NCI-H2081 treated with DMSO at 0.1 percent for 48 hours (cell line): Measurements from ENCODE around the gene SCYGR4.
"Not testable (repeated sequence)": the region's sequence is repeated elsewhere in the genome, so short reads cannot be mapped to it uniquely, and the experiment has no call there.

Experiments used
- DNase-seq: peaks from one replicate; lab custom pipeline; 2025; lab: John Stamatoyannopoulos, UW

The SCYGR4 gene, protein sequence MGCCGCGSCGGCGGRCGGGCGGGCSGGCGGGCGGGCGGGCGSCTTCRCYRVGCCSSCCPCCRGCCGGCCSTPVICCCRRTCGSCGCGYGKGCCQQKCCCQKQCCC

DNA sequence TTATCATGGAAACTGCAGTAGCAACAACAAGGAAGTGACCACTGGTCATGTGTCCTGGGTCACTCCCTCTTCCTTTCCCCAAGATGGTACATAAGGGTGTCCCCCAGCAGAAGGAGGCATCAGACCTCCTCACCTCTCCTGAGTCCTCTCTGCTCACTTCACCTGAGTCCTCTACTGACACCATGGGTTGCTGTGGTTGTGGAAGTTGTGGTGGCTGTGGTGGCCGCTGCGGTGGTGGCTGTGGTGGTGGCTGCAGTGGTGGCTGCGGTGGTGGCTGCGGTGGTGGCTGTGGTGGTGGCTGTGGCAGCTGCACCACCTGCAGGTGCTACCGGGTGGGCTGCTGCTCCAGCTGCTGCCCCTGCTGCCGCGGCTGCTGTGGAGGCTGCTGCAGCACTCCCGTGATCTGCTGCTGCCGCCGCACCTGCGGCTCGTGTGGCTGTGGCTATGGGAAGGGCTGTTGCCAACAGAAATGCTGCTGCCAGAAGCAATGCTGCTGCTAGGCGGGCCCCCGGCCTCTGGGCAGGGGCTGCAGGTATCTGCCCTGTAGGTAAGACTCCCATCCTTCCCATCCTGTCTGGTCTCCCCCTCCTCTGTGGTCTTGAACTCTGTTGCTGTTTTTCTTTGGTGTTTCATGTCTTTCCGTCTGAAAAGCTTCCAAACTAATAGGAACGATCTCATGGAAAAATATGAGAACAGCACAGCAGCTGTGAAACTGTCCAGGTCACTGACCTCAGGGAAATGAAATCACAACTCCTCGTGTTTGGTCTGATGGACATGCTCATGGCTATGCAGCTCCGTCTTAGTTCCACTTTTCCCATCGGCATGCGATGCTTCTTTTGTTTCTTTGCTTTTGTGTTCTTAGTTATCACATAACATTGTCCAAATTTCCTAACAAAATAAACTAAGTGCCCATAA is at the start of gene SCYGR4:
SCYGR4 (plus strand) TSS at position 183 of the 915 bp plus-strand sequence; CDS start at position 183, 0 bp downstream.
- DNase-seq, result no peak

DNA sequence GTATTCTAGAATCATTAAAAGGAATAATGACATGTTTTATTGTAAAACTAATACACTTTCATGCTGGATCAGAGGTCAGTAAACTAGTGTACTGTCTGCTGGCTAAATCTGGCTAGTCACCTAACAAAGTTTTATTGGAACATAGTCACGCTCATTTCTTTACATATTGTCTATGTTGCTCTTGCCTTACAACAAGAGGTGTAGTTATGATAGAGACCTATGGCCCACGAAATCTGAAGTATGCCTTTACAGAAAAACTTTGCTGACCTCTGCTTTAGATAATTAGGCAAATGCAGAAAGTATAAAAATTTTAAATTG is 48.5 kb upstream of the SCYGR4 start:
- no peak for DNase-seq

DNA sequence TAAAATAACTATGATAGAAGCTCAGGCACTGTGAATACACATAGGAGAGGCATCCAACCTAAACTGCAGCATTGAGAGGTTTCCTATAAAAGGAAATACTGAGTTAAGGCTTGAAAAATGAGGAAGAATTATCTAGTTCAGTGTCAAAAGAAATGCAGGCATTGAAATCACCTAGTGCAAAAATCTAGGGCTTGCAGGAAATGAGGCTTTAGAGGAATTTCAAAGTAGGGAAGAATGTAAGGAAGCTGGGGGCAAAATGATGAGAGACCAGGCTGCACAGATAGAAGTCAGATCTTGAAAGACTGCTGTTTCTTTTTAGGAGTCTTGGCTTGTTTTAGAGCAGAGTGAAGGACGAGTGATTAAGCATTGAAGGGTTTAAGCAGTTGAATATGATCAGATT is 46.7 kb upstream of the SCYGR4 start:
- no peak for DNase-seq

DNA sequence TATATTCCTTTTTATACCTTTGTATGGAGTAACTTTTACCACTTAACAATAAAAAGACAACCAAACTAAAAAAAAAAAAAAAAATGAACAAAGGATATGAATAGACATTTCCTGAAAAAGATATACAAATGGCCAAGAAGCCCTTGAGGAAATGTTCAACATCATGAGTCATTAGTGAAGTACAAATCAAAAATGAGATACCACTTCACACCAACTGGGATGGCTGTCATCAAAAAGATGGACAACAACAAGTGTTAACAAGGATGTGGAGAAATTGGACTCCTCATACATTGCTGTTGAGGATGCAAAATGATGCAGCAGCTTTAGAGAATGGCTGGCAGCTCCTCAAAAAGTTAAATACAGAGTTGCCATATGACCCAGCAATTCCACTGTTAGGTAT is 41.2 kb upstream of the SCYGR4 start:
- DNase-seq, result no peak

DNA sequence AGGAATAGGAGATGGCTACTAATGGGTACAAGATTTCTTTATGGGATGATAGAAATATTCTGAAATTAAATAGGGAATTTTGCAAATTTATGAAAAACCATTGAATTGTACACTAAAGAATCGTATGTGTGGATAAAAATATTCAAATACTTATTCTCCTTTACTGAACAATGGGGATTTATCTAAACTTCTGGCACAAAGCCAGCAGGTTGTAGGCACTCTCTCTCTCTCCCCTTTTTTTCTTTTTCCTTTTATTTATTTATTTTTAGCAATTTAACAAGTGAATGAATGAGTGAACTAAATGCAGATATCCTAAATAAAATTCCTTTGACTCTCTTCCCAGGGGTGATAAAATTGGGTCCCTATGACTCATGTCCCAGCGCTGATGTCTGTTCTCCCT is 40.5 kb upstream of the SCYGR4 start:
- DNase-seq, result no peak

DNA sequence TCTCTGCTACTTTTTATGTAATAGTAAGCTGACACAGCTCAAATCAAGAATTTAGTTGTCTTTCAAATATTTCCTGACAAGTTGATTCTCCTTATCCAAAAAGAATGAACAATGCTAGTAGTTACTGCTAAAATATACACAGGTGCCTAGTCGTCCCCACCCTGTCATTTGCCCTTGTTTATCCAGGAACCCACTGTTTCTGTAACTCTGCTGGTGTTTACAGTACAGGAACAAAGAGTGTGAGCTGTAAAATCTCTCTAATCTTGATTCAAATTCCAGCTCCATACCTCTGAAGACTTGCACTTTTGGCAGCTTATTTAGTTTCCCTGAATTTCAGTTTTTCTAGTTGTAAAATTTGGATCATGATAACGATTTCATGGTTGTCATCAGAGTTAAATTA is 39.7 kb upstream of the SCYGR4 start:
- no peak for DNase-seq

DNA sequence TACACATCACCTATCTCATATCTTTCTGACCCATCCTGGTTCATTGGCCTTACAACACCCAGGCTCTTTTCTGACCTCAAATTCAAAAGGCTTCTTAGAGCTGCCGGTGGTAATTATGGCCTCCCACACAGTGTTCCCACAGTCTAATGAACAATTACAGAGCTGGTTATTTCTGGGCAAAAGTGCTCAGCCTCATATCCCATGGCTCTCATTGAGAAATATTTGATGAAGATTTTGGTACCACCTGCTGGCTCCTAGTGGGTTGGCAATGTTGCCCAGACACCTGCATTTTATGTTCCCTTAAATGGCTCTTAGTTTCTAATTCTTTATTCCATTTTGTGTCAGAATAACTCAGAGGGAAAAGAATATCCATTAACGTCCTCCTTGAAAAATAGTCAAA is 38.7 kb upstream of the SCYGR4 start:
- DNase-seq, result no peak

DNA sequence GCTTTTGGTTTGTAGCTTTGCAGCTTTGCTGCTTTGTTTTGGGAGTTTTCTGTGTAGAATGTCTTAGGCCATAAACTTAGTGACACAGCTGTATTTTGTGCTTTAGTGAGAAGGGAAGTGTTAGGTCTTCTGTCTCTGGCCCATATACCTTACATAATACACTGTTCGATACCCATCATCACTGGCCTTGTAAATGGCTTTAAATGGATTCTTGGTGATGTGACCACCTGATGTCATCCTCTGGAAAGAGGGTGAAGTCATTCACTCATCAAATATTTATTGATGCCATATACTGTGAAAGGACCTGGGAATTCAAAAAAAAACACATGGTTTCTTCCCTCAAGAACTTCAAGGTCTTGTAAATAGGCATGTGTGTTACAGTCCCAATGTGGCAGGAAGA is 37.5 kb upstream of the SCYGR4 start:
- no peak for DNase-seq

DNA sequence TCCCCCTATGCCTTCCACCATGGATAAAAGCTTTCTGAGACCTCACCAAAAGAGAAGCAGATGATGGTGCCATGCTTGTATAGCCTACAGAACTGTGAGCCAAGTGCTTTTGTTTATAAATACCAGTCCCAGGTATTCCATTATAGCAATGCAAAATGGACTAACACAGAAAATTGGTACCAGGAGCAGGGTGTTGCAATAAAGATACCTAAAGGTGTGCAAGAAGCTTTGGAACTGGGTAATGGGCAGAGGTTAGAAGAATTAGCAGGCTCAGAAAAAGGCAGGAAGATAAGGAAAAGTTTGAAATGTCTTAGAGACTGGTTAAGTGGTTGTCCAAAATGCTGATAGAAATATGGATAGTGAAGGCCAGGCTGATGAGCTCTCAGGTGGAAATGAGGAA is 34.9 kb upstream of the SCYGR4 start:
- DNase-seq, result no peak

DNA sequence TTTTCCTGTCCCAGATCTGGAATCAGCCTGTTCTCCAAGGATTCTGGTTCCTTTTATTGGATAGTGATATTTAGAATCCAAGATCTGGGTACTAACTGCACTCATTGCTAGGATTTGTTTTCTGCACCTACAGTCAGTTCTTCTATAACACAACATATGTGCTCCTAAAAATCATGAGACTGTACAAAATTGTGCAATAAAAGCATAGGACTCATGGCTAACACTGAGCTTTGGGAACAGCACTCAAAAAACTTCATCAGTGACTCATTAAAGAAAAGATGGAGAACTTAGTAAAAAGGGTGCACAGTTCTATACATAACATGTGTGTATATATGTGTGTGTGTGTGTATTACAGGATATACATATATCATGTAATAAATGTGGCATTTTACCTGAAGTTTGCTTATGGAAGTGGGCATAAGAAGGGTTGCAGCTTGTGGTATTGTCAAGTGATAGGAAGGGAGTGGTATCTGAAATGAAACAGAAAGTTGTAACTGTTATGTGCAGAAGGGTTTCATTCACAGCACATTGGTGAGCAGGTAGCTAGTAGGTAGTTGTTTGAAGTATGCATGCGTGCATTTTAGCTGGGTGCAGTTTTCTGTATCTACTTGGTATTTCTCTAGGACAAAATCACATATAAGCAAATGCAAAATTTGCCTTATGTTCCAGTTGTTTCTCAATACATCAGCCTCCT is 24.5 kb upstream of the SCYGR4 start:
- DNase-seq, result no peak

DNA sequence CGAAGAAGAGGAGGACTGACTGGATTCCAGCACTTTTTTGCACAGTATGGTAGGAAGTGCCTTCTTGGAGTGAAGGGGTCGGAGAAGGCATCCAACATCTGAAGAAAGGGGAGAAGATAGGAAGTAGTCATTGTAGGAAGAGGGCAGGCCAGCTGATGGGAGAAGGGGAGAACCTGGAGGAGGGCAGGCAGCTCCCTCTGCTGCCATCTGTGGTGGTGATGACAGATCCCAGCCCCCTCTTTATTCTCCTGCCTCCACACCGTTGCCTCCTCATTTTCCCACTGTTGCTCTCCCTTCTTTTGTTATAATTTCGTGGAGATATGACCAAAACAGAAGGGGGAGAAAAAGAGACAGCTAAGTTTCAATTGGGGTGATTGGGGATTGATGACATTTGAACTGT is 21.5 kb upstream of the SCYGR4 start:
- DNase-seq, result no peak

DNA sequence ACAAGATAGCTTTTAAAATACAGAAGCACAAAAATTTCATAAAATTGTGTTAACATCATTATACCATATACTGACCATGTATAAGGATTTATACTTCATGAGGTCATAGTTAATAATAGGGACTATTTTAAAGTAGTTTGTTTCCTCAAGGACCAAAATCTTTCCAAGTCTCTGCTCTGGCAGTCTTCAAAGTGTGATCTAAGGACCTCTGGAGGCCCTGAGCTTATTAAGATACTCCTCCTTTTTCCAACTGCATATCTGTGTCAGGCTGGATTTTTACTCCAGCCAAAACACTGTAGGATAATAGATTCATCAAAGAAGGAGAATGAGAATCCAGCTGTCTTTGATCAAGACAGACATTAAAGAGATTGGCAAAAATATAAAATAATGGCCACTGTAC is 20.3 kb upstream of the SCYGR4 start:
- DNase-seq, result no peak

DNA sequence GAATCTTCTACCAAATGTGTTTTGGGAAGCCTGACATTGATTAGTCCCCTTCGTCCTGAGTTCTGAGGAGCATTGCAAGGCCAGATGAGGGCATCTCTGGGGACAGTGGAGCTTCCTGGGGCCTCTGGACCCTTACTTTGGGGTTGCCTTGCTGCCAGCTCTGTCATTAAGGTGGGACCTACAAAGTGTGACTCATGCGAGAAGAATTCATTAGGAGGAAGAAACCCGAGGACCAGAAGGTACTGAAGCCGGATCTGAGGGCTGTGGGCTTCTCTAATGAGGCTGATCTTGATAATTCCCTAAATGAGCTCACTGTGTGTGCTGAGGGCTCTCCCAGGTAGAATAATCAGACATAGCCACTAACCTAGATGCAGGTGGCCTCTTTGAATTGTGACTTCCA is 19.3 kb upstream of the SCYGR4 start:
- no peak for DNase-seq

DNA sequence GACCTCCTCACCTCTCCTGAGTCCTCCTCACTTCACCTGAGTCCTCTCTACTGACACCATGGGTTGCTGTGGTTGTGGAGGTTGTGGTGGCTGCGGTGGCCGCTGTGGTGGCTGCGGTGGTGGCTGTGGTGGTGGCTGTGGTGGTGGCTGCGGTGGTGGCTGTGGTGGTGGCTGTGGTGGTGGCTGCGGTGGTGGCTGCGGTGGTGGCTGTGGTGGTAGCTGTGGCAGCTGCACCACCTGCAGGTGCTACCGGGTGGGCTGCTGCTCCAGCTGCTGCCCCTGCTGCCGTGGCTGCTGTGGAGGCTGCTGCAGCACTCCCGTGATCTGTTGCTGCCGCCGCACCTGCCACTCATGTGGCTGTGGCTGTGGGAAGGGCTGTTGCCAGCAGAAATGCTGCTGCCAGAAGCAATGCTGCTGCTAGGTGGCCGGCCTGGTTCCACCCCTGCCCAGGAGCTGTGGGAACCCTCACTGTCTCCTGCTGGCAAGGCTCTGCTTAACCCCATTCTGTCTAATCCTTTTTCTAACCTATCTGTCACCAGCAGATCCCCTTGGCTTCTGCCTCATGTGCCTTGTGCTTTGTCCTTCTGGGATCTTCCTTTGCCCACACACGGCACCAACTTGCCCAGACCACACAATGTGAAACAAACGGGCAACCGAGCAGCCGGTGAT is 18.3 kb upstream of the SCYGR4 start, which contains the start of gene SCYGR2:
SCYGR2 (plus strand) TSS at position 59 of the 669 bp plus-strand sequence; CDS start at position 59, 0 bp downstream.
- not testable (repeated sequence) for DNase-seq

DNA sequence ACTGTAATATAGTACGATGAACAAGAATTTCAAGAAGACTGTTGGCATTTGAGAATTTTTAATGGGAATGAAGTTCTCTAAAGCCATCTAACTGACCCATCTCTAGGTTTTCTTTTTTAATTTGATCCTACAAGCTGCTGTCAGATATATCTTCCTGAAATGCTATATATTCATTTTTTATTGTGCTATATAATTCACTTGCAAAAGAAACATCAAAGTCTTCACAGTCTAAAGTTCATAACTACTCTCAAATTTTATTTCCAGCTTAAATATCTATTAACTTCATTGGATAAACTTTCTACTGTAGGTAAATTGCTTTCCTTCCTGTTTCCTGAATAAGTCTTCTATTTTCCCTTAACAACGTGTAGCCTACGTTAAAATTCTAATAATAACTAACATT is 14.9 kb upstream of the SCYGR4 start:
- DNase-seq, result no peak

DNA sequence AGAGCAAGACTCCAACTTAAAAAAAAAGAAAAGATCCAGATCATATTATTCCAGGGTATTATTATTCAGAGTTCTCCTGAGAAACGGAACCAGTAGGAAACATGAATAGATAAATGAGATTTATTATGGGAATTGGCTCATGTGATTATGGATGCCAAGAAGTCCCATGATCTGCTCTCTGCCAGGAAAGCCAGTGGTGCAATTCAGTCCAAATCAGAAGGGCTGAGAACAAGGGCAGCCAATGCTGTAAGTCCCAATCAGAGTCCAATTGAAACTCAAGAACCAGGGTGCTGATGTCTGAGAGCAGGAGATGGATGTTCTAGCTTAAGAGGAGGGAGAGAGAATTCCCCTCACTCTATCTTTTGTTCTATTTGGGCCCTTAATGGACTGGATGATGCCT is 10.8 kb upstream of the SCYGR4 start:
- DNase-seq, result no peak

DNA sequence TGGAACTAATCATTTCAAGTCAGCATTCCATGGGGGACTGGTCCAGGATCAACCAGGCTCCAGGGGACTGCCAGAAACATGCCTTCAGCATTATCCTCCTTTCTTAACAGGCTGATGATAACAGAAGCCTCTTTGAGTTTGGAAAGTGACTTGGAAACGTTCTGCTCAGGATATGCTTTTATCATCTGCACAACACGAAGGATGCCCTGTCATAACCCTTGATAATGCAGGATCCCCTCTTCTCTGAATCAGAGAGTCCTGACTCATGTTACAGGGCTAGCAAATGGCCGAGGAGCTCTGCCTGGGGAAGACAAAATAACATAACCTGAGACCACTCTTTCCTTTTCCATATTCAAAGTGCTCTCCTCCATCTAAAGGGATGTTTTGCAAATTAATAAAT is 9.4 kb upstream of the SCYGR4 start:
- no peak for DNase-seq

DNA sequence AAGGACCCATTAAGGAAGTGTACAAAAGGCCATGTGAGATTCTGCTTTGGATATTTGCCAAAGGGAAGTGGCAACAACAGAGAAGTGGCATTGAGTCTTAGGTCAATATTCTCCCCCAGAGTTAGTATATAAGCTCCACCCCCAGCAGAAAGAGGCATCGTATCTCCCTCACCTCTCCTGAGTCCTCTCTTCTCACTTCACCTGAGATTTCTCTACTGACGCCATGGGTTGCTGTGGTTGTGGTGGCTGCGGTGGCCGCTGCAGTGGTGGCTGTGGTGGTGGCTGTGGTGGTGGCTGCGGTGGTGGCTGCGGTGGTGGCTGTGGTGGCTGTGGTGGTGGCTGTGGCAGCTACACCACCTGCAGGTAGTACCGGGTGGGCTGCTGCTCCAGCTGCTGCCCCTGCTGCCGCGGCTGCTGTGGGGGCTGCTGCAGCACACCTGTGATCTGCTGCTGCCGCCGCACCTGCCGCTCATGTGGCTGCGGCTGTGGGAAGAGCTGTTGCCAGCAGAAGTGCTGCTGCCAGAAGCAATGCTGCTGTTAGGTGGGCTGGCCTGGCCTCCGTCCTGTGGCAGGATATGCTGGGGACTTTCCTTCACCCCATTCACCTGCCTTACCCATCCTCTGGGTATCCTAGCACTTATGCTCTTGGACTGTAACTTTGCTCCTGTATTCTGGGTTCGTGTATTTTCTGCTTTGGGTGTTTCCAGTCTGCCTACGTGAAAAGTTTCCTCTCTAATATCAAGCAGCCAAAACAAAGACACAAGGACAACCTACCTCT is 8.5 kb upstream of the SCYGR4 start:
- no peak for DNase-seq

DNA sequence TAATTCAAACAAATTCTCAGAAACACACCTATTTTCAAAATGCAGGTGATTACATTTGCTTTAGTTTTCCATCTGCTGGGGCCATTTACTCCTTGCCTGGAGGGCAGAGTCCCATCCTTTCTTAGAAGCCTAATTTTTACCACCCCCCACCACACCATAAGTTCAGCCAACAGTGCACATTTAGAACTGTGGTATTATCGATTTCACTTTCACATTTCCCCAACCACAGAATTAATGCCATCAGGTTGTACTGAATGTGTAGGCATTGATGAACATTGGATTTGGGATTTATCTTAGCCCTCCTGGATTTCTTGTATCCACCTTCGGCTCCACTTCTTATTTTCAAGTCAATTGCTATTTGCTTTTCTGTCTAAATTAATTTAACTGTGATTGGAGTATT is 7.2 kb upstream of the SCYGR4 start:
- DNase-seq, result peak; percentile 7

DNA sequence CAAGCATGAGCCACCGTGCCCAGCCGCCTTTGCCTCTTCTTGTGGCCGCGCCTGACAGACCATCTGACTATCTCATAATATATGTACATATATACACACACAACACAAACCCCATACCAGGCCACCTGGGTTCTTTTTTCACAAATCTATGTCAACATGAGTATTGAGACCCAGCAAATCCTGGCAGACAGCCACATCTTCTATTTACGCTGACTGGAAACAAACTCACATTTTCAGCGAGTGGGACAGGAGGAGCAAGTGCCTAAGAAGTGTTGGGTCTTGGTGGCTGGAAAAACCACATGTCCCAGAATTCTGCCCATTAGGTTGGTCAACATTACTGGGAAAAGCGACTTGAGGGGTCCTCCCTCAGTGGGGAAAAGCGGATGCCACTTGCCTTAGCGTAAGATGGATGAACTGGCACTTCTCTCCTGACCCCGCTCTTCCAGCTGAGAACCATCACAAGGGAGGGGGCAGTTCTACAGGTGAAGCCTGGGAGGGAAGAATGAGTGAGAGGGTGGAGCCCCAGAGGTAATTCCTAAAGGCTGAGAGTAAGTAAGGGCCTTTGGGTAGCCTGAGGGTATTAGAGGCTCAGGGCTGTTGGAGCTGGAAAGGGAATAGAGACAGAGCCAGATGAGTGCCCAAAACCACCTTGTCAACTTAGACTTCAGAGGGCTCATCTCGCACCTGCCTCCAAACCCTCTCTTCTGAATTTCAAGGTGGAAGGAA is 4.6 kb upstream of the SCYGR4 start:
- DNase-seq, result peak; percentile 75

DNA sequence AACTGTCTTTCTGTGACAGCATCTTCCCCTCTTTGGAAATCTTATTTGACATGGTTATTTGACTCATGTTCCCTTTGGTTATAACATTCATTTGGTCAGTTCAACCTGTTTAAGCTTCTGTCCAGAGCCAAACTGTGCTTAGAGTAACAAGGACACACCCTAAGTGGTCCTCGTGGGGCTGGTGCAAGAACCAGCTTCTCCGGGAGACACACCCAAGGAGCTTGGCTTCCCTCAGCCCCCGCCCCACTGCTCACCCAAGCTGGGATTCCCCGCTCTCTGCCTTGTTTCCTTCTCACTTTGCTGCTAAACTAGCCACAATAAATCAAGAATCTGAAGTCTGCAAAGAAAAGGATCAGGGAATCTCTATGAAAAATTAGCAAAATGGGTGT is 4.0 kb upstream of the SCYGR4 start:
- no peak for DNase-seq
